ENCODE measurements around the gene NR3C2. TPM values are rescaled to one million over a fixed set of nuclear protein-coding genes. Genes with fewer than 3 reads are reported as not detected.

NR3C2 gene
- total RNA-seq, 2 experiments from 2014 or later, result 5.3 to 5.7 TPM

DNA sequence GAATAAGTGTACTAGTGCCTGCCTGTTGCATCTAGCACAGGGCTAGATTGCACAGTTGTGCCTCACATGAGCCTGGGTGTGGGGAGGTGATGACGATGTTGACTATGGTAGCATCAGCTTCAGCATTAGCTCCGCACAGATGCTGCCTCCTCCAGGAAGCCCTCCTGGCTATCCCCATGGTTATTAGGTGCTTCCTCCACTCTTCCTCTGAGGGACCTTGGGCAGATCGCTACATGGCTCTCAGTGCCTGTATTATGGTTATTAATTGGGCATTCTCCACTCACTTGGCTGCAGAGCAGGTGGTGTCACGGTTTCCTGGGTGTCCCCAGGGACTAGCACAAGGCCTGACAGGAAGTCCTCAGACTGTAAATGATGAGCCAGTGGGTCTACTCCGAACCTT is 384.7 kb downstream of the NR3C2 start:
- ChIA-PET CTCF (interaction anchor here (1.0 to 2.2 kb wide), 16 partner anchors 10 to 974 kb away, joined by 3 to 18 read pairs (median 4); partner anchors contain the start of gene NR3C2), POLR2A (interaction anchor here (1.9 kb wide), 1 partner anchor 386 kb away, joined by 11 read pairs; the partner anchor contains the start of gene NR3C2)
- Mint-ChIP-seq H3K9me3 (ENCODE audit: insufficient read depth) (no peaks in the 10 kb centered on the region), H3K4me1 (ENCODE audit: low read depth) (peaks cover 89% of the 10 kb centered on the region), H3K4me3 (no peak overlapping the region), H3K36me3 (ENCODE audit: low read depth) (peaks cover 17% of the 10 kb centered on the region), H3K27ac (peak overlapping the region; percentile 59), H3K27me3 (ENCODE audit: low read depth) (no peaks in the 10 kb centered on the region)
- ATAC-seq, result no peak
- no peak for DNase-seq

DNA sequence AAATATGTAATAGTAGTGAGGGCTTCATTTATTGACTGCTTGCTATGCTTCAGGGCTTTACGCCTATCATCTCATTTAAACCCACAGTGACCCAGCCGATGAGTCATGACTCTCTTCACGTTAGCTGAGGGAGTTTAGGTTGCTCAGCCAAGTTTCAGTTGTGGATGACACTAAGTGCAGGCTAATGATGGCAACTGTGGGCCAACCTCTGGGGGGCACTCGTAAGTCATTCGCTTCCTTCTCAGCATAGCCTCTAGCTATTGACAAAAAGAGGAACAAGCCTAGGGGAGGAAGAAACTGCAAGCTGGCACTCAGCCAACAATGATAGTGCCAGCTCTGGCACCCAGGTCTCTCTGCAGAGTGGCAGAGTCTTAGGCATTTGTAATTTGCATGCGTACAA is 385.3 kb downstream of the NR3C2 start:
- POLR2A ChIA-PET, result interaction anchor here (0.6 to 1.9 kb wide), 2 partner anchors 386 to 975 kb away, joined by 3 to 11 read pairs; partner anchors contain the start of gene NR3C2
- Mint-ChIP-seq H3K36me3 (ENCODE audit: low read depth) (peaks cover 17% of the 10 kb centered on the region), H3K27ac (peak overlapping the region; percentile 59), H3K4me1 (ENCODE audit: low read depth) (peaks cover 91% of the 10 kb centered on the region), H3K27me3 (ENCODE audit: low read depth) (no peaks in the 10 kb centered on the region), H3K9me3 (ENCODE audit: insufficient read depth) (no peaks in the 10 kb centered on the region), H3K4me3 (peak overlapping the region; percentile 40)
- CTCF ChIA-PET, result interaction anchor here (1.0 to 2.2 kb wide), 24 partner anchors 9 to 974 kb away, joined by 3 to 18 read pairs (median 4); partner anchors contain the start of gene NR3C2
- ATAC-seq (peak; percentile 72), DNase-seq (peak; percentile 87)

GRCh38 chr4:148055844-148056243 is 386.4 kb downstream of the NR3C2 start:
- H3K4me3 Mint-ChIP-seq, result no peak overlapping the region

GRCh38 chr4:148054275-148054674 is 387.9 kb downstream of the NR3C2 start:
- ATAC-seq, result no peak
- peak overlapping the region; percentile 88 for H3K27ac Mint-ChIP-seq
- H3K36me3 Mint-ChIP-seq (ENCODE audit: low read depth), result peaks cover 12% of the 10 kb centered on the region
- no peak for DNase-seq
- no peaks in the 10 kb centered on the region for H3K9me3 Mint-ChIP-seq (ENCODE audit: insufficient read depth)
- ChIA-PET POLR2A (interaction anchor here (0.9 to 1.3 kb wide), 2 partner anchors 47 to 388 kb away, joined by 4 to 11 read pairs; partner anchors contain the start of gene NR3C2), CTCF (interaction anchor here (0.7 to 1.9 kb wide), 7 partner anchors 10 to 405 kb away, joined by 3 to 11 read pairs (median 3); no protein-coding TSS in a partner anchor)
- H3K27me3 Mint-ChIP-seq (ENCODE audit: low read depth), result no peaks in the 10 kb centered on the region
- H3K4me1 Mint-ChIP-seq (ENCODE audit: low read depth), result peaks cover 85% of the 10 kb centered on the region
- peak overlapping the region; percentile 42 for H3K4me3 Mint-ChIP-seq

More at GRCh38 chr4:148055844-148056243, 386.4 kb downstream of the NR3C2 start:
- no peak for ATAC-seq
- Mint-ChIP-seq H3K4me1 (ENCODE audit: low read depth) (peaks cover 92% of the 10 kb centered on the region), H3K27me3 (ENCODE audit: low read depth) (no peaks in the 10 kb centered on the region), H3K27ac (peak overlapping the region; percentile 74), H3K9me3 (ENCODE audit: insufficient read depth) (no peaks in the 10 kb centered on the region), H3K36me3 (ENCODE audit: low read depth) (peaks cover 13% of the 10 kb centered on the region)
- DNase-seq, result no peak
- ChIA-PET CTCF (interaction anchor here (0.6 to 2.2 kb wide), 16 partner anchors 9 to 975 kb away, joined by 3 to 18 read pairs (median 4); partner anchors contain the start of gene NR3C2), POLR2A (interaction anchor here (1.9 kb wide), 1 partner anchor 388 kb away, joined by 11 read pairs; the partner anchor contains the start of gene NR3C2)

- CTCF ChIA-PET, result interaction anchor here (0.9 to 2.4 kb wide), 8 partner anchors 9 to 404 kb away, joined by 3 to 11 read pairs (median 4); no protein-coding TSS in a partner anchor
- Mint-ChIP-seq H3K27me3 (ENCODE audit: low read depth) (no peaks in the 10 kb centered on the region), H3K36me3 (ENCODE audit: low read depth) (peaks cover 15% of the 10 kb centered on the region), H3K27ac (peak overlapping the region; percentile 88), H3K4me3 (peak overlapping the region; percentile 35), H3K9me3 (ENCODE audit: insufficient read depth) (no peaks in the 10 kb centered on the region), H3K4me1 (ENCODE audit: low read depth) (peaks cover 77% of the 10 kb centered on the region)
- ATAC-seq (no peak), DNase-seq (no peak)
- POLR2A ChIA-PET, result interaction anchor here (0.6 kb wide), 1 partner anchor 511 kb away, joined by 3 read pairs; no protein-coding TSS in a partner anchor
Observed at GRCh38 chr4:148053298-148054003, 388.8 kb downstream of the NR3C2 start.

DNA sequence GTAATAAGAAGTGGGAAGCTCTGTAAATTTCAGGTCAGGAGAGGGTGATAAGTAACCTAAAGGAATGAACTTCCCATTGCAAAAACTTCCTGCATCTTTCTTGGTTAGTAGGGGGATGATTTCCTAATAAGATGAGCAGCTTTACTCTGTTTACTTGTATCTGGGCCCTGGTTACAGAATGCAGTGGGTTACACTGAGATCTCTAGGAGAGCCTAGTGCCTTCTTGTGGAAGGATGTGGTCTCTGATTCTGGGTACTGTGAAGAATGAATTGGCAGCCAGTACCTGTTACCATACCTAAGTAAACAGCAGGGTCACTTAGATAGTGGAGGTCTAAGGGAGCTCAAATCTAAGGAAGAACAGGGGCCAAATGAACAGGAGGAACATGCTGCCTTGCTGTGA is 389.8 kb downstream of the NR3C2 start:
- peak; percentile 79 for DNase-seq
- peak; percentile 85 for ATAC-seq
- no peaks in the 10 kb centered on the region for H3K9me3 Mint-ChIP-seq (ENCODE audit: insufficient read depth)
- peaks cover 67% of the 10 kb centered on the region for H3K4me1 Mint-ChIP-seq (ENCODE audit: low read depth)
- peaks cover 20% of the 10 kb centered on the region for H3K36me3 Mint-ChIP-seq (ENCODE audit: low read depth)
- H3K4me3 Mint-ChIP-seq, result peak overlapping the region; percentile 52
- CTCF ChIA-PET, result interaction anchor here (0.8 to 2.4 kb wide), 9 partner anchors 47 to 390 kb away, joined by 3 to 9 read pairs (median 4); partner anchors contain the start of gene NR3C2
- peak overlapping the region; percentile 88 for H3K27ac Mint-ChIP-seq
- no peaks in the 10 kb centered on the region for H3K27me3 Mint-ChIP-seq (ENCODE audit: low read depth)
- POLR2A ChIA-PET, result interaction anchor here (0.7 to 1.2 kb wide), 4 partner anchors 9 to 391 kb away, joined by 5 to 6 read pairs (median 5); no protein-coding TSS in a partner anchor

- DNase-seq (no peak), ATAC-seq (no peak)
- Mint-ChIP-seq H3K4me3 (no peak overlapping the region), H3K4me1 (ENCODE audit: low read depth) (peaks cover 66% of the 10 kb centered on the region), H3K9me3 (ENCODE audit: insufficient read depth) (no peaks in the 10 kb centered on the region), H3K36me3 (ENCODE audit: low read depth) (peaks cover 26% of the 10 kb centered on the region), H3K27me3 (ENCODE audit: low read depth) (no peaks in the 10 kb centered on the region), H3K27ac (peak overlapping the region; percentile 88)
- CTCF ChIA-PET, result interaction anchor here (1.3 to 2.4 kb wide), 2 partner anchors 67 to 185 kb away, joined by 4 to 6 read pairs; no protein-coding TSS in a partner anchor
- POLR2A ChIA-PET, result interaction anchor here (1.0 kb wide), 1 partner anchor 392 kb away, joined by 5 read pairs; no protein-coding TSS in a partner anchor
Observed at GRCh38 chr4:148051403-148051802, 390.8 kb downstream of the NR3C2 start.

- Mint-ChIP-seq H3K27ac (no peak overlapping the region), H3K9me3 (ENCODE audit: insufficient read depth) (no peaks in the 10 kb centered on the region), H3K36me3 (ENCODE audit: low read depth) (peaks cover 23% of the 10 kb centered on the region), H3K4me1 (ENCODE audit: low read depth) (peaks cover 61% of the 10 kb centered on the region), H3K27me3 (ENCODE audit: low read depth) (no peaks in the 10 kb centered on the region), H3K4me3 (no peak overlapping the region)
- DNase-seq (no peak), ATAC-seq (no peak)
- POLR2A ChIA-PET, result no interaction called here
- CTCF ChIA-PET, result no interaction called here
Observed at GRCh38 chr4:148048598-148048997, 393.6 kb downstream of the NR3C2 start.

DNA sequence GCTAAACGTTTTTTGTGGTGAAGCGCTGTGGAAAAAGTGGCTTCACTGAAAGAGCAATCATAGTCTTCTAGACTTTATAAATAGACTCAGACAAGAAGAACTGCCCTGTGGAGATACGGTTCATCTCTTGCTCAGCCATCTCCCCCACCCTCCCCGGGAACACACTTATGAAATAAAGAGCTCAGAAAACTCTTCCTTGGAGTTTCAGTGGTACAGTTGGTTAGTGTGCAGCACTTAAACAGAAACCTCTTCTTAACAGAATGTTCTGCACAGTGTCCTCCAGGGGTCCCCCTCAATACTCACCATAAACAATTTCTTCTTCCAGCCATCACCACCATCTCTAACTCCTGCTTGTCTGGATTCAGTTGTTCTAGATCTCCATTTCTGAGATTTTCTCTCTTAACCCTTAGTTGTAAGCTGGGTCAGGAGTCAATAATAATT is 397.3 kb downstream of the NR3C2 start:
- no peak overlapping the region for H3K27ac Mint-ChIP-seq
- H3K4me3 Mint-ChIP-seq, result no peak overlapping the region
- CTCF ChIA-PET, result interaction anchor here (0.7 to 2.4 kb wide), 7 partner anchors 9 to 61 kb away, joined by 3 to 18 read pairs (median 4); no protein-coding TSS in a partner anchor
- H3K27me3 Mint-ChIP-seq (ENCODE audit: low read depth), result no peaks in the 10 kb centered on the region
- peak; percentile 79 for ATAC-seq
- peaks cover 30% of the 10 kb centered on the region for H3K4me1 Mint-ChIP-seq (ENCODE audit: low read depth)
- no peaks in the 10 kb centered on the region for H3K9me3 Mint-ChIP-seq (ENCODE audit: insufficient read depth)
- POLR2A ChIA-PET, result interaction anchor here (1.2 kb wide), 1 partner anchor 397 kb away, joined by 4 read pairs; the partner anchor contains the start of gene NR3C2
- DNase-seq, result no peak
- peaks cover 19% of the 10 kb centered on the region for H3K36me3 Mint-ChIP-seq (ENCODE audit: low read depth)

DNA sequence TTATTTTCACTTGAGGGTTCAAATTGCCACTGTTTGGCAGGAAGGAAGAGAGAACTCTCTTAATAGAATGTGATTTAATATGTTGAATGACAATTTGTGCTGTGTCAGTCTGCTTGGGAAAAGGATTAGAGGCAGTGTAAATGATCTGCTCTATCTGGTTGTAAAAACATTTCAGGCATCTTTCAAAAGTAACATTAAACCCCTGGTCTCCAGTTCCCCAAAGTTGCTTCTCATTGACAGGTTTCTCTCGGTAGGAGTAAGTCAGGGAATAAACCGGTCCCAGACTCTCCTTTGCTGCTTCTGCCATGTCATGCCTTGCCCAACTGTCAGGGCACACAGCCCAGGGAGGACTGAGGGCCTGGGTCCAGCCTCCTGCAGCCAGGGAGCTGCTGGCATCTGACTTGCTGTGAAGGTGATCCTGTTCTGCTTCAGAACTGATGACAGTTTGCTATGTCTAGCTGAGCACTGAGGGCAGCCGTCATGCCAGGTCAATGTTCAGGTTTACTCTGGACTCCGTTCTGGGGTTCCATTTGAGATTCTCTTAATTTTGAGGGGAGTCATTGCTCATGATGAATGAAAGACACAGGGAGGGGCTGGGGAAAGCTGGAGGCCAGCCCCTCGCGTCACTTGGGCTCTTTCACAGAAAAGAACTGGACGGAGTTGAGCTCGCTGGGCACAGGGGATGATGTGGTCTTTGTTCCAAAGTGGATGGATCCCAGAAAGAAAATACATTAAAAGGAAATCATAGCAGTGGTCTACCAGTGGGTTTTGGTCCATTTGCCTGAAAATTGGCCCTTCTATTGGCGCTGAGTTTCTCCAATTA is 397.9 kb downstream of the NR3C2 start:
- CTCF ChIA-PET, result interaction anchor here (0.7 to 2.4 kb wide), 8 partner anchors 9 to 170 kb away, joined by 3 to 18 read pairs (median 4); no protein-coding TSS in a partner anchor
- Mint-ChIP-seq H3K4me1 (ENCODE audit: low read depth) (peaks cover 30% of the 10 kb centered on the region), H3K27me3 (ENCODE audit: low read depth) (no peaks in the 10 kb centered on the region), H3K4me3 (no peak overlapping the region), H3K36me3 (ENCODE audit: low read depth) (peaks cover 18% of the 10 kb centered on the region), H3K27ac (no peak overlapping the region), H3K9me3 (ENCODE audit: insufficient read depth) (no peaks in the 10 kb centered on the region)
- ATAC-seq (no peak), DNase-seq (no peak)
- POLR2A ChIA-PET, result interaction anchor here (1.2 kb wide), 1 partner anchor 398 kb away, joined by 4 read pairs; the partner anchor contains the start of gene NR3C2

All from activated CD8-positive, alpha-beta T cell treated with anti-CD3 and anti-CD28 coated beads, Interleukin-2, amount 10 ng/mL, durations not matched to agents 7 days and 5 days (primary cell).